ENCODE data around the gene MYB. TPM values are rescaled to one million over a fixed set of nuclear protein-coding genes. Genes with fewer than 3 reads are reported as not detected.
A peak's percentile ranks its signal among the peaks of the same experiment; 100 is the strongest.

Gene MYB
- total RNA-seq, 2 experiments from 2014 or later: 29.2 to 35.9 TPM

- Mint-ChIP-seq H3K4me3 (no peak overlapping the region), H3K27me3 (no peaks in the 10 kb centered on the region), H3K36me3 (ENCODE audit: low read depth) (peaks cover 60% of the 10 kb centered on the region), H3K27ac (no peak overlapping the region), H3K4me1 (peaks cover 12% of the 10 kb centered on the region), H3K9me3 (ENCODE audit: low read depth) (no peaks in the 10 kb centered on the region)
- intact Hi-C loops (cut with DNase I, micrococcal nuclease): loop anchor here in 1 of 2 experiments (10.0 kb wide), 2 partner anchors 944 to 1014 kb away; no protein-coding TSS in a partner anchor
- DNase-seq: no peak
- CTCF ChIA-PET: no interaction called here
- no peak for ATAC-seq
- POLR2A ChIA-PET: interaction anchor here (0.5 kb wide), 1 partner anchor 47 kb away, joined by 4 read pairs; no protein-coding TSS in a partner anchor
Observed at GRCh38 chr6:135188718-135189117, 7.6 kb downstream of the MYB start.

DNA sequence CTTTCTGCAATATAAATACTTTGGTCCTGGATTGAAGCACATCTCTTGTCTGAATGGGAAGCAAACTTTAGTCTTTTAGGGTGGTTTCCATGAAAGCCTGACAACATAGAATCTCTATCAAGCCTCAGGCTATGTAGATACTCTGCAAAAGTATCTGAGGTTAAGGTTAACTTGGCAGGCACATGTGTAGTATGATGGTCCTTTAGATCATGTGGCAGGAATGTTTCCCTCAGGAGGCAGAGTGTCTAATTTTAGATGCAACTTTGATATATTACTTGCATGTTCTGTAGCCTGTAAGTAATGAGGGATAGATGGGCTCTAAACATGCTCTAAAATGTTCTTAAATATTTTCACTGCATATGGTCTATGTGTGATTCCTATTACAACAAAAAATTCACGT lies 8.2 kb downstream of the MYB start:
- intact Hi-C loops (cut with DNase I, micrococcal nuclease): loop anchor here in 1 of 2 experiments (10.0 kb wide), 2 partner anchors 945 to 1015 kb away; no protein-coding TSS in a partner anchor
- no peak overlapping the region for H3K27ac Mint-ChIP-seq
- H3K27me3 Mint-ChIP-seq: no peaks in the 10 kb centered on the region
- CTCF ChIA-PET: interaction anchor here (1.0 kb wide), 1 partner anchor 23 kb away, joined by 3 read pairs; no protein-coding TSS in a partner anchor
- DNase-seq (no peak), ATAC-seq (no peak)
- H3K36me3 Mint-ChIP-seq (ENCODE audit: low read depth): peaks cover 66% of the 10 kb centered on the region
- H3K9me3 Mint-ChIP-seq (ENCODE audit: low read depth): no peaks in the 10 kb centered on the region
- H3K4me1 Mint-ChIP-seq: peaks cover 7% of the 10 kb centered on the region
- POLR2A ChIA-PET: no interaction called here
- no peak overlapping the region for H3K4me3 Mint-ChIP-seq

DNA sequence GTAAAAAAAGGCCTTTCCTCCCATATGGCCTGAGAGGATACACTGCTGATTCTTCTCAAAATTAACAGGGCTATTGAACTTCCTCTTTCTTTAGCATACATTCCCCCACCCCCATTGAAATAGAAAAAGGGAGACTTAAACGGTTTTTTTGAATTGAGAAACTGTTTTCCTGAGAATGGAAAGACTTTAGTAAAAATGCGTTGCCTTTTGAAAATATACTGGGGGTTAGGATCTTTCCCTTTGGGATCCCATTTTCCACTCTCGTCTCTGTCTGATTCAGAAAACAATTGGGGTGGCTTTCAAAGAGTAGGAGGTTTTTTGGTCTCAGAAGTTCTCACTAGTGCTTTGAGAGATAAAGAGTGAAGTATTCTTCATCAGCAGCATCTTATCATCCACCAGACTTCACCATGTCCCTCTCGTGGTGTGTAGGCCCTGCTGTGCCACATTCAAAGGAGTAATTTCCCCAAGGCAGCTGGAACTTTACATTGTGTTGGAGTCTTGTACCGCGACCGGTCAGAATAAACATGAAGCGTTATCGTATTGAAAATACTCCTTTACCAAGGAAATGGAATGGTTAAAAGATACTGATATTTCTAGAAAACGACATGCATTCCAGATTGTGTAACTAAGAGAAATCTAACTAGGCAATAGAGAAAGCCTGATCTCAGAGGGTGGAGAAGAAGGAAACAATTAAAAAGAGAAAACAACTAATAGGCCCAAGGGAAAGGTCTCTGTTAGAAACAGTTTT lies 10.6 kb downstream of the MYB start:
- Mint-ChIP-seq H3K36me3 (ENCODE audit: low read depth) (peaks cover 73% of the 10 kb centered on the region), H3K27ac (no peak overlapping the region), H3K4me3 (no peak overlapping the region), H3K4me1 (peaks cover 12% of the 10 kb centered on the region), H3K27me3 (no peaks in the 10 kb centered on the region), H3K9me3 (ENCODE audit: low read depth) (no peaks in the 10 kb centered on the region)
- ATAC-seq: no peak
- CTCF ChIA-PET: interaction anchor here (0.6 kb wide), 1 partner anchor 104 kb away, joined by 3 read pairs; no protein-coding TSS in a partner anchor
- POLR2A ChIA-PET: no interaction called here
- intact Hi-C loops (cut with DNase I, micrococcal nuclease): loop anchor here in 1 of 2 experiments (10.0 kb wide), 1 partner anchor 233 kb away; no protein-coding TSS in a partner anchor
- no peak for DNase-seq

- intact Hi-C loops (cut with DNase I, micrococcal nuclease): loop anchor here in 1 of 2 experiments (10.0 kb wide), 1 partner anchor 232 kb away; no protein-coding TSS in a partner anchor
- CTCF ChIA-PET: interaction anchor here (1.2 to 1.6 kb wide), 4 partner anchors 8 to 994 kb away, joined by 3 to 8 read pairs (median 3); no protein-coding TSS in a partner anchor
- peaks cover 74% of the 10 kb centered on the region for H3K36me3 Mint-ChIP-seq (ENCODE audit: low read depth)
- DNase-seq: no peak
- H3K9me3 Mint-ChIP-seq (ENCODE audit: low read depth): no peaks in the 10 kb centered on the region
- H3K4me1 Mint-ChIP-seq: peaks cover 20% of the 10 kb centered on the region
- POLR2A ChIA-PET: no interaction called here
- H3K4me3 Mint-ChIP-seq: no peak overlapping the region
- H3K27me3 Mint-ChIP-seq: no peaks in the 10 kb centered on the region
- no peak overlapping the region for H3K27ac Mint-ChIP-seq
- no peak for ATAC-seq
Observed at GRCh38 chr6:135192256-135193174, 11.4 kb downstream of the MYB start.

- CTCF ChIA-PET: interaction anchor here (1.2 to 1.6 kb wide), 4 partner anchors 9 to 994 kb away, joined by 3 to 8 read pairs (median 3); no protein-coding TSS in a partner anchor
- no peaks in the 10 kb centered on the region for H3K9me3 Mint-ChIP-seq (ENCODE audit: low read depth)
- no peak for DNase-seq
- no peak for ATAC-seq
- POLR2A ChIA-PET: no interaction called here
- no peak overlapping the region for H3K4me3 Mint-ChIP-seq
- no peaks in the 10 kb centered on the region for H3K27me3 Mint-ChIP-seq
- peaks cover 75% of the 10 kb centered on the region for H3K36me3 Mint-ChIP-seq (ENCODE audit: low read depth)
- H3K27ac Mint-ChIP-seq: no peak overlapping the region
- peaks cover 22% of the 10 kb centered on the region for H3K4me1 Mint-ChIP-seq
- intact Hi-C loops (cut with DNase I, micrococcal nuclease): loop anchor here in 1 of 2 experiments (10.0 kb wide), 1 partner anchor 232 kb away; no protein-coding TSS in a partner anchor
Observed at GRCh38 chr6:135193221-135193620, 12.1 kb downstream of the MYB start.

DNA sequence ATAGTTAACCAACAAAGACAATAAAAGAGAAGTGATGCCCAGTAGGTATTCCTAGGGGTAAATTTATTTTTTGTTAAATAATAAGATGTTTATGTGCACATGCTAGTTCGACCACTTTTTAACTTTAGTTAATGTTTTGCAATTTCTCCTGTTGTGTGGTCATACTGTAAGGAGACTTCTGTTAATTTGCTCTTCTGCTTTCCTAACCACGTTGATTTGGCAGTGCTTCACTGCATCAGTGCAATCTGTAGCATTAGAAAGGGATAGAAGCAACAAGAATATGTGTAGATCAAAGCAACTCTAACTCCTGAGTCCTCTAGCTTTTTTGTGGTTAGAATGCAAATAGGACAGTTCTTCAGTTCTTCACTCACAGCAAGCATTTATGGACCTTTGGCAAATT lies 13.9 kb downstream of the MYB start:
- CTCF ChIA-PET: interaction anchor here (1.1 to 1.5 kb wide), 3 partner anchors 9 to 415 kb away, joined by 3 read pairs; no protein-coding TSS in a partner anchor
- POLR2A ChIA-PET: no interaction called here
- no peak for ATAC-seq
- intact Hi-C loops (cut with DNase I, micrococcal nuclease): loop anchor here (5.0 to 10.0 kb wide), 2 partner anchors 227 to 230 kb away; no protein-coding TSS in a partner anchor
- no peak for DNase-seq
- no peak overlapping the region for H3K27ac Mint-ChIP-seq
- H3K4me1 Mint-ChIP-seq: peaks cover 22% of the 10 kb centered on the region
- H3K27me3 Mint-ChIP-seq: no peaks in the 10 kb centered on the region
- H3K9me3 Mint-ChIP-seq (ENCODE audit: low read depth): no peaks in the 10 kb centered on the region
- peaks cover 67% of the 10 kb centered on the region for H3K36me3 Mint-ChIP-seq (ENCODE audit: low read depth)
- no peak overlapping the region for H3K4me3 Mint-ChIP-seq

GRCh38 chr6:135195522-135195921 lies 14.4 kb downstream of the MYB start:
- peaks cover 66% of the 10 kb centered on the region for H3K36me3 Mint-ChIP-seq (ENCODE audit: low read depth)
- peaks cover 22% of the 10 kb centered on the region for H3K4me1 Mint-ChIP-seq
- no peak overlapping the region for H3K27ac Mint-ChIP-seq

DNA sequence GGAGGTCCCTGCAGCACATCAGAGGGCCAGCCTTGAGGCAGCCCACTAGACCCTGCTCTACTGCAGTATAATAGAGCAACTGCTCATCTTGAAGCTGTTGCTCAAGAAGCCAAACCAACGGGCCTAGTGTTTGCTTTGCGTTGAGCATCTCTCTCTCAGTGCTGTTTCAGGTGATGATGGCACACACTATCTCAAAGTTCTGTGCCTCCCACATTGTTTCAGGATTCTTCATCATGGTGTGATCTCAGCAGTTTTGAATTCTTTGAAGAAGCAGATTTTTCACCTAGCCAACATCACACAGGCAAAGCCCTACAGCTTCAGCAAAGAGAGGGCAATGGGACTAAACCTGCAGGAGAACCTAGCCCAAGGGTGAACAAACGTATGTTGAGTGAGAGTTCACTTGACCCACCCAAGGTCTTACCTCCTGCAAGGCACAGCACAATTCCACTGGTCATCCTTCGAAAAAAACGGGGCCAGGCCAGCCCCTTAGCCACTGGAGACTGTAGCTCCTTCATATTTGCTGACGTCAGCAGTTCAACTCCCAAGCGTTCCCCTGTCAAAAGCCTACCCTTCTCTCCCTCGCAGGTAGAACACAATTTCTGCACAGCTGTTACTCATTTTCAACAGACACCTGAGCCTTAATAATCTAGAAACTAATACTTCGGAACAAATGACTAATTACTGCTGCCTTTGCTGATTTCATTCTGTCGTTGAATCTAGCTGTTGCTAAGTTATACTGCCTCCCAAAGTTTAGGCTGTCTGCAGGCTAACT lies 15.8 kb downstream of the MYB start:
- H3K27me3 Mint-ChIP-seq: no peaks in the 10 kb centered on the region
- no peak overlapping the region for H3K4me3 Mint-ChIP-seq
- peaks cover 22% of the 10 kb centered on the region for H3K4me1 Mint-ChIP-seq
- CTCF ChIA-PET: interaction anchor here (0.8 to 2.5 kb wide), 10 partner anchors 8 to 165 kb away, joined by 3 to 16 read pairs (median 4); partner anchors contain the start of gene MYB
- intact Hi-C loops (cut with DNase I, micrococcal nuclease): loop anchor here (1.0 to 10.0 kb wide), 5 partner anchors 13 to 228 kb away; no protein-coding TSS in a partner anchor
- no peaks in the 10 kb centered on the region for H3K9me3 Mint-ChIP-seq (ENCODE audit: low read depth)
- POLR2A ChIA-PET: interaction anchor here (1.2 kb wide), 1 partner anchor 81 kb away, joined by 4 read pairs; no protein-coding TSS in a partner anchor
- DNase-seq (peak; percentile 53), ATAC-seq (peak; percentile 92)
- peak overlapping the region; percentile 64 for H3K27ac Mint-ChIP-seq
- peaks cover 64% of the 10 kb centered on the region for H3K36me3 Mint-ChIP-seq (ENCODE audit: low read depth)

More at GRCh38 chr6:135195522-135195921, 14.4 kb downstream of the MYB start:
- intact Hi-C loops (cut with DNase I, micrococcal nuclease): loop anchor here (5.0 to 10.0 kb wide), 2 partner anchors 227 to 229 kb away; no protein-coding TSS in a partner anchor
- DNase-seq (no peak), ATAC-seq (no peak)
- H3K4me3 Mint-ChIP-seq: no peak overlapping the region
- POLR2A ChIA-PET: no interaction called here
- CTCF ChIA-PET: interaction anchor here (1.1 to 1.5 kb wide), 2 partner anchors 9 to 14 kb away, joined by 3 read pairs; no protein-coding TSS in a partner anchor
- no peaks in the 10 kb centered on the region for H3K9me3 Mint-ChIP-seq (ENCODE audit: low read depth)
- no peaks in the 10 kb centered on the region for H3K27me3 Mint-ChIP-seq

GRCh38 chr6:135202836-135203235 lies 21.7 kb downstream of the MYB start:
- ATAC-seq (no peak), DNase-seq (no peak)
- intact Hi-C loops (cut with DNase I, micrococcal nuclease): no loop called here
- H3K27ac Mint-ChIP-seq: no peak overlapping the region
- ChIA-PET POLR2A (no interaction called here), CTCF (interaction anchor here (0.9 to 1.5 kb wide), 5 partner anchors 8 to 157 kb away, joined by 3 to 4 read pairs (median 3); no protein-coding TSS in a partner anchor)
- no peak overlapping the region for H3K4me3 Mint-ChIP-seq
- no peaks in the 10 kb centered on the region for H3K4me1 Mint-ChIP-seq
- H3K36me3 Mint-ChIP-seq (ENCODE audit: low read depth): peaks cover 39% of the 10 kb centered on the region
- H3K9me3 Mint-ChIP-seq (ENCODE audit: low read depth): no peaks in the 10 kb centered on the region
- H3K27me3 Mint-ChIP-seq: no peaks in the 10 kb centered on the region

DNA sequence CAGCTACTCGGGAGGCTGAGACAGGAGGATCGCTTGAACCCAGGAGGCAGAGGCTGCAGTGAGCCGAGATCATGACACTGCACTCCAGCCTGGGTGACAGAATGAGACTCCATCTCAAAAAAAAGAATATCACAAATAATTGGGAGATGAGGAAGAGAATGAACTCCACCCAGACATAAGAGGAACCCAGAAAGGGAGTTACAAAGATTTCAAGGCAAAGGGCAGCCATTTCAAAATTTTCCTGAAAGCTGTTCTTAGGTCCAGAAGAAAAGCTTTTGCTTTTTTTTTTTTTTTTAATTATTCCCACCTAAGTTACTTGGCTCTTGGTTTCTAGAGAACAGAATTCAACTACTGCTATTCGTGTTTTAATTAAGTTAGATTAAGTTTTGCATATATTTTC lies 23.8 kb downstream of the MYB start:
- peaks cover 10% of the 10 kb centered on the region for H3K4me1 Mint-ChIP-seq
- H3K27ac Mint-ChIP-seq: no peak overlapping the region
- peaks cover 40% of the 10 kb centered on the region for H3K36me3 Mint-ChIP-seq (ENCODE audit: low read depth)
- ATAC-seq: no peak
- no peaks in the 10 kb centered on the region for H3K9me3 Mint-ChIP-seq (ENCODE audit: low read depth)
- no peak overlapping the region for H3K4me3 Mint-ChIP-seq
- H3K27me3 Mint-ChIP-seq: no peaks in the 10 kb centered on the region
- no peak for DNase-seq
- ChIA-PET CTCF (interaction anchor here (0.6 to 1.2 kb wide), 3 partner anchors 9 to 167 kb away, joined by 3 read pairs; no protein-coding TSS in a partner anchor), POLR2A (no interaction called here)
- intact Hi-C loops (cut with DNase I, micrococcal nuclease): no loop called here
